Stimulated activated CD4-positive, alpha-beta T cell treated with anti-CD3 and anti-CD28 coated beads, Interleukin-4, amount 100 ng/mL, for 24 hours (primary cell): ENCODE data around the gene FAM131B.
A peak's percentile ranks its signal among the peaks of the same experiment; 100 is the strongest.

Source experiments
- DNase-seq: peaks from one replicate; pipeline ENCODE4 v3.0.0-alpha.2; 2020

The FAM131B gene

DNA sequence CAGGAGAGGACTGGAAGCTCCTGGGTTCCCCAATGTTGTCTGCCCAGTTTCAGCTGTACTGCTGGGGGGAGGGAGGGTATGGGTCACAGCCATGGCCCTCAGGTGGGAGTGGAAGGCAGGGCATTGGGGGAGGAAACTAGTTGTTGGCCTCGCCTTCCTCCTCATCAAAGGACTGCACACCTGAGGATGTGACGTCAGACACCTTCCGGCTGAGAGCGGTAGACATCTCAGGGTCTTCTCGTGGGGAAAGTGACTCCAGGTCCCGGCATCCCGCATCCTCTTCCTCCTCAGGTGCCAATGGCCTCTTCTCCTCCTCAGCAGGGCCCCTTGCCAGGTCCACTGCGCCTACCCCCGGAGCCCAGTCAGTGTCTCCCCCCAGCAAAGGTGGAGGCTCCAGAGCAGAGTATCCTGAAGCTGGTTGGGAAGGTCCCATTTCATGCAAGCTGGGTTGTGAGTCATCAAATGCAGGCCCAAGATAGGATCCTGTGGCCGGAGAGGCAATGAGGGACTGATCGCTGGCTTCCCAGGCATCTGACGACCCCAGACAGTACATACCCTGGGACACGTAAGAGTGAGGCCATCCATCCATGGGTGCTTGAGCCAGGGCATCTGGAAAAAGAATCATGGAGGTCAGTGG is 6.0 kb downstream of the FAM131B start:
- no peak for DNase-seq

DNA sequence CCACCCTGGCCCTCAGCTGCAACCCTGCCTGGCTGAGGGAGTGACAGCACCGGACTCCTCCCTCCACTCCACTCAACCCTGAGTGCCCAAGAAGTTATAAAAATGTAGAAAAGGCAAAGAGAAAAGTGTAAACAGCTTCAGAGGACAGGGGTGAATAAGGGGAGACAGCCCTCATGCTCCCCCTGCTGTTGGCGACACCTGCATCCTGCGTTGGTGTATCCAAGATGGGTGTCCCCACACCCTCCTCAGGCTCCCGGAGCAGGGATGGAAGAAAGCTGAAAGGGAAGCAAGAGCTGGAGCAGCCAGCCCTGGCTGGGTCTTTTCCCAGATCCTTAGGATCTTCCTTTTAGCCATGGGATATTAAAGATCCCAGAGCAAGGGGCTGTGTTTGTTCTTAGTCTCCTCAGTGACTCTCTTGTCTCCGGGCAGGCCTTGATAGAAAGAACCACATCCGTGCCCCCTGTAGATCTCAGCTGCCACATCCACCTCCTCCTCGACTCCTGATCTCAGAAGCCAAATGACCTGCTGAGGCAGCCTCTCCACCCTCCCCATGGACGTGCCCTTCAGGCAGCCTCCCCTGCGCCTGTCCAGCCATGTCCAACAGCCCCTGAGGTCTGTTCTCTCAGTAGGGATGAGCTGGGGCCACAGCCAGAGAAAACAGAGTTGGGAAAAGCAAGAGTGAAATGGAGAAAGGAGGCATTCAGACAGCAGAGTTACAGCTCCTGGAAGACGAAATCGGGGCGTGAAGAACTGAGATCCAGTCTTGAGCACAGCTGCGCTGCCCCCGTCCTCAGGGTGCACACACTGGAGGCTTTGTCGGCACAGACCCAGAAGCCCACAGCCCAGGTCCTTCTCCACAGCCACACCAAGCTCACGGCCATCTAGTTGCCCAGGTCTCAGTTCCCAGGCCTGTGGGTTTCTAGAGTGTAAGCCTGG is 6.8 kb downstream of the FAM131B start:
- DNase-seq: no peak

DNA sequence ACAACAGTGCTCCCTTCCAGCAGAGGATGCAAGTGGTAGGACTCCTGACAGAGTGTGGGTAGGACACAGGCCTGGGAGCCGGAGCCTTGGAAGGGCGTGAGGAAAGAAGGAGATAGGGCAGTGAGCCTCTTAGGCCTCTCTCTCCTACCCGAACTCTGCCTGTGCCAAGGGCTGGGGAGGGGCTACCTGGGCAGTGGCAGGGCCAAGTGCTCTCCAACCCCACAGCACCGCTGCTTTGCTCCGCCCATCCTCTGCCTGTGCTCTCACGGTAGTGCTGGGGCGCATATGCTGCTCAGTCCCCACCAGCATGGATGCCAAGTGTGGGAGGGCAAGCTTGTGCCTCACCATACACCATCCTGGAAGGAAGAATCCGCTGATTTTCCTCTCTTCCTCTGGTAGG is 7.5 kb downstream of the FAM131B start:
- DNase-seq: no peak

DNA sequence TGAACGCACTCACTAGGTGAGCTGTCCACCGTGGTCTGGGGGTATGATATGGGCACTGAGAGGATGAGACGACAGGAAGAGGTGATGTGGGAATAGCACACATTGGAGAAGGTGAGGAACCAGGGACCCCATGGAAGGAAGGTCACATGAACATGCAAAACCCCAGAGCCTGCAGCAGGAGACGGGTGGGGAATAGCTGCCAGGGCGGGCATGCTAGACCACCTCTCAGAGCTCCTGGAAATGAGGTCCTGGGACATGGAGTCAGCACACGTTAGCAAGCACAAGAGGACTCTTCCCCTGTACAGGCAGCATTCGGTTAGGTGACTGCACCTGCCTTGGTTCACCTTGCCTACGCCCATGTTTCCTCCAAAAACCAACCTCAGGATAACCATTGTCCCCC is 8.1 kb downstream of the FAM131B start:
- DNase-seq: no peak

DNA sequence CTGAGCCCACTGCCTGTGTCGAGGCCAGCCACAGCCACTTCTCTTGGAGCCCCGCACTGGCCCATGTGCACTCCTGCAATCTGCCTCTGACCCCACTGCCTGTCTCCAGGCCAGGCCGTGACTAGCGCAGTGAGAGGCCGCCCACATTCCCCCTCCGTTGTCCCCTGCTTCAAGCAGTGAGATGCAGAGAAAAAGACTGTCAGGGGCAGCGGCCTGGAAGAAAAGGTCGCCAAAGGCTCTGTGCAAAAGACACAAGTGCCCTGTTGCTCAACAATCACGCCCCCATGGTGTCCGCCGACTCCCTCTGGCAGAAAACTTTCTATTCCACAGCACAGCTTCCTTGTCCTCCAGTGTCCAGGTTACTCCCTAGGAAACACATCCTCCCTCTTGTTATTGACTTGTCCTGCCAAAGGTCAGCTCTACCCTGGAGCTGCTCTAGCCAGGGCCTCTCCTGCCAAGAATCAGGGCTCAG is 9.9 kb downstream of the FAM131B start:
- DNase-seq: no peak

DNA sequence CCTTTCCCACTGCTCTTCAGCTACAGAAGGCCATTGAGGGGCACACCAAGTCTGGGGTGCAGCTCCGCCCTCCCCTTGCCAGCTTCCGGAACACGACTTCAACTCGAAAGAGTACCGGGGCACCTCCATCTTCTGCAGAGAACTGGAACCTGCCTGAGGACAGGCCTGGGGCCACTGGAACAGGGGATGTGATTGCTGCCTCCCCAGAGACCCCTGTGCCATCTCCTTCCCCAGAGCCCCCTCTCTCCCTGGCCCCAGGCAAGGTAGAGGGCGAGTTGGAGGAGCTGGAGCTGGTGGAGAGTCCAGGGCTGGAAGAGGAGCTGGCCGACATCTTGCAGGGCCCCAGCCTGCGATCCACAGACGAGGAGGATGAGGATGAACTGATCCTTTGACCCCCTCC is 10.9 kb downstream of the FAM131B start:
- no peak for DNase-seq

DNA sequence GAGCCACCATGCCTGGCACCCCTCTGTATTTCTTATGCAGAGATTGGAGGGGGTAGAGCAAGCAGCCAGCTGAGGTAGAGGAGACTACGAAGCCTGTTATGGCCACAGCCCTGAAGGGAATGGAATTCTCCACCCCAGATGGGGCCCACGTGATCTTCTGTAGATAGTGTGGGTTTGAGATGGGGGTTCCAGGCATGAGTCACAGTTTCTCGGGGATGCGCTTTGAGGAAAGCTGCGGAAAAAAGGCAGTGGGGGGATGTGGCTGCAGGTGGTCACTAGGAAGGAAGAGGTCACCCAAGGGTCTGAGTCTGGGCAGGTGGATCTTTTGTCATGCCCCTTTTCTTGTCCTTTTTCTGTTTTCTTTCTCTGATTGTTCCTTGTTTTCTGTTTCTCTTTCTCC is 11.5 kb downstream of the FAM131B start:
- no peak for DNase-seq

DNA sequence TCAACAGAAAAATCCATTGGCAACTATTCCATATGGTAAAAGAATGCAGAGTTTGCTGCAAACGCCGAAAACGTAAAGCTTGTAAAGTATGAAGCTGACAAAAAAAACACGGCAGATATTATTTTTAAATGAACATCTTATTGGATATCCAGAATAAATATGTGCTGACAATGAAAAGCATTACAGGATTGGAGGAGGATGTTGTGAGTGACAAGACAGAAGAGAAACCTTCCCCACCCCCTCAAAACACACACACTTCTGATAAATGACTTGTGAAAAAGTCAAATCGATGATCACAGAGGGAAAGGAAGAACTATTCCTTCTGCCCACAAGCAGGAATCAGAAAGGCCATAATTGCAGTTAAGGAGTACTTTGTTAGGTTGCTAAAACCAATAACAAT is 14.6 kb downstream of the FAM131B start:
- no peak for DNase-seq

DNA sequence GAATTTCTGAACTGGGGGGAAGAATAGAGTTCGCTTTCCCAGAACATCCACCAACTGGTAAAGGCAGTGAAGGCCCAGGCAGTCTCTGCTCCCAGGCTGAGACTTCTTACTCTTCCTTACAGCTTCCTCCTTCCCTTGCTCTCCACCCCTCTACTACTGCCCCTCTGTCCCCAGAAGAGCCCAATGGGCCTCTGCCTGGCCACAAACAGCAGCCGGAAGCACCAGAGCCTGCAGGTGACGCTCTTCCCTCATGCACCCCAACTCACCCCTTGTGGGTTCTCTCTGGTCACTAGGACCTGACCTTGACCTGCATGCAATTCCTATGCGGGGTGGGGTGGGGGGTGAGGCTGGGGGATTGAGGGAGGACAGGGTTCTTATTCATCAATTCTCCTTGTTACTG is 16.5 kb downstream of the FAM131B start:
- DNase-seq: no peak

DNA sequence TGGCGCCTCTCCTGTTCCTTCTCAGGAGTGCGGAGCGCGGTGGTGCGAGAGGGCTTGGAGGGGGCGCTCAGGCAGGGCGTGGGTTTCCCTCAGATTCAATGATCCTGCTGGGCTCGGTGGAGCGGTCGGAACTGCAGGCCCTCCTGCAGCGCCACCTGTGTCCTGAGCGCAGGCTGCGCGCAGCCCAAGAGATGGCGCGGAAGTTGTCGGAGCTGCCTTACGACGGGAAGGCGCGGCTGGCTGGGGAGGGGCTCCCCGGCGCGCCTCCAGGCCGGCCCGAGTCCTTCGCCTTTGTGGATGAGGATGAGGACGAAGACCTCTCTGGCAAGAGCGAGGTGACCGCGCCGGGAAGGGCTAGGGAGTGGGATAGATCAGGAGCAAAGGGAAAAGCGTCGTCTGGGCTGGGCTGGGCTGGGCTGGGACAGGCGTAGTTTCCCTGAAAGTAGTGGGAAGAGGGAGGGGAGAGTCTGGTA is 17.0 kb downstream of the FAM131B start:
- peak; percentile 69 for DNase-seq

DNA sequence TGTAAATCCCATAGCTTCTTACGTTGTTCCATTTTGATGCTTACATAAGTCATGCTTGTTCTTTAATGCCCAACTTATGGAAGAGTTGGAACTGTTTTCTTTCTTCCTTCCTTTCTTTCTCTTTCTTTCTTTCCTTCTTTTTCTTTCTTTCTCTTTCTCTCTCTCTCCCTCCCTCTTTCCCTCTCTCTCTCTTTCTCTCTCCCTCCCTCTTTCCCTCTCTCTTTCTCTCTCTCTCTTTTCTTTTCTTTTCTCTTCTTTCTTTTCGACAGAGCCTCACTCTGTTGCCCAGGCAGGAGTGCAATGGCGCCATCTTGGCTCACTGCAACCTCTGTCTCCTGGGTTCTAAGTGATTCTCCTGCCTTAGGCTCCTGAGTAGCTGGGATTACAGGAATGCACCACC is 18.9 kb downstream of the FAM131B start:
- no peak for DNase-seq

DNA sequence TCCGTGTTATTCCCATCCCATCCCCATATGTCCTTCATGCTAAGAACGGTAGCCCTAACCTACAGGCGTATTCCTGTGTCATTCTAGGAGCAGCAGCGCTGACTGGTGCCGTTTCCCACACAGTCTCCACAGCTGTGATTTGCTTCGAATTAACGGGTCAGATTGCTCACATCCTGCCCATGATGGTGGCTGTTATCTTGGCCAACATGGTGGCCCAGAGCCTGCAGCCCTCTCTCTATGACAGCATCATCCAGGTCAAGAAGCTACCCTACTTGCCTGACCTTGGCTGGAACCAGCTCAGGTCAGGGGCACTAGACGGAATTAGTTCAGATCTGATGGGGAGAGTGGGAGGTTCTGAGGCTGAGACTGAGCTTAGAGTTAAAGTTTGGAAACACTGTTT is 20.7 kb downstream of the FAM131B start:
- DNase-seq: no peak

DNA sequence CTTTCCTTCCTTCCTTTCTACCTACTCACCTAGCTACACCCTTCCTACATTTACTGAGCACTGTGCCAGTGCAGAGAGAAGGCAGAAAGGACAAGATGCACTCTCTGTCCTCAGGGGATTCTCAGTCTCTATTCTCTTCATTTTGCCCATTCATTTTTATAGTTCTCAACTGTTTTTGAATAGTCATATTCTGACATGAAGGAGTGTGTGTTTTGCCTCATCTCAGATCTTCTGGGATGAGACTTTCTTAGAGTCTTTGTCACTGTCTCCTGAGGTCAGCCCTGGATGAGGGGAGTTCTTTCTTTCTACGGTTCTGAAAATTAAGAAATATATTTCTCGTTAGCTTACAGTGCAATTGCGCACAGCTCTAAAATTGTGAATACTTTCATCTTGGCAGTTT is 25.3 kb downstream of the FAM131B start:
- no peak for DNase-seq

DNA sequence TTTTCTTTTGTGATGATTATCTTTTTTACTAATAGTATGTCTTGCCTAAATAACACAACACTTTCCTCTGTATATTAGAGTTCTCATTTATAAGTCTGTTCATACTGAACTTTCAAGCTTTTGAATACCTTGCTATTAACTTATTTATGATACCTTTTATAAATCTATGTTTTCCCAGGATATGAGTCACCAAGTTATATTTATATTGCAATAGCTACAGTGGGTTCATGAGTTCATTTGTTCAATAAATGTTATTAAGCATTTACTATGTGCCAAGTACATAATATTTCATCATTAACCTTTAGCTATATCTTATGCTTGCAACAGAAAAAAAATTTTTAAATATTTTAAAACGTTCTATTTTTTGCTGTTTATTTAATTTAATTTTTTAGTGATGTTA is 28.3 kb downstream of the FAM131B start:
- DNase-seq: no peak

DNA sequence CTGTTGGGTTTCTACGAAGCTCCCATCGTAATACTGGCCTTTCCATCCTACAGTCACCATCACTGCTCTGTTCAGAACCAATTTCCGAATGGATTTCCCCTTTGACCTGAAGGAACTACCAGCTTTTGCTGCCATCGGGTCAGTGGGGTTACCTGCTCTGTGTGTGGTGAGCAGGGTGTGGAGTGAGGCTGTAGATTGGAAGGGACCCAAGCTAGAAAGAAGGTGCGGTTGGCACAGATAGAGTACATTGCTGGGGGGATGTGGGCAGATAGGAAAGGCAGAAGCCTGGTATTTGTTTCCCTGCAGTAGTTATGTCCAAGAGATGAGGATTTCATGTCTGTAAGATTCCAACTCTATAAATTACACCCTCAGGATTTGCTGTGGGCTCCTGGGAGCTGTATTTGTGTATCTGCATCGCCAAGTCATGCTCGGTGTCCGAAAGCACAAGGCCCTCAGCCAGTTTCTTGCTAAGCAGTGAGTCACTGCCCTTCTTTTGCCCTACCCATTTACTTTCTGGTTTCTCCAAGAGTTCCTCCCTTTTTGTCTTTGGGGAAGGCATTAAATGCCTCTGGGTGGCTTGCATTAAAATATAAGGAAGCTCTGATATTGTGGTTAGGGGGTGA is 31.2 kb downstream of the FAM131B start:
- no peak for DNase-seq

DNA sequence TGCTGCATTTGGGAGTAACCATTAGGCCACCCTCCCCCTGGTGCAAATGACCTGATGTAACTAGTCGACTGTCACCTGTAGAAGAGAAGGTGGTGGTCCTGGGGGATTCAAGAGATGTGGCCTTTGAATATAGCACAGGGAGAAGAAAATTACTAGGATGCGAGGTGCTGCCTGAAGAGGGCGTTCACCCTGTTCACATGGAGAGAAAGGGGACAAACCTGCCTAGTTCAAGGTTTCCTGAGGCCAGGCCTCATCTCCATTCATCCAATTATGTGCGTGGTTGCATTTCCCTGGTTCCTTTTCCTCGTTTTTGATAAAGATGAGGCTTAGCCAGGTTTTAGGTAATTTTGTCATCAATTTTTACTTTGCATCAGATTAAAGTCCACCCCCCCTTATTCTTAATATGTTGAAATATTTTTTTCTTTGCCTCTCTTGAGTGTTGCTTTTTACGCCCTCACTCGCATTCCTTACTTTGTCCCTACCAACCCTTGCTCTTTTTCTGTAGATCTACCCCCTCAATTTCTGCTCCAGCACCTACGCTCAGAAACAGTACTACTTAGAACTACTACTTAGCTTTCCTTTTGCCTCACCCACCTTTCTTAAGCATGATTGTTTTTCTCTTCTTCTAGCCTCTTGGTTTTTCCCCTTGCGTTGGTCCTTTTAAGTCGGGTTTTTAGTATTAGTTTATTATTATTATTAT is 32.9 kb downstream of the FAM131B start:
- DNase-seq: no peak

DNA sequence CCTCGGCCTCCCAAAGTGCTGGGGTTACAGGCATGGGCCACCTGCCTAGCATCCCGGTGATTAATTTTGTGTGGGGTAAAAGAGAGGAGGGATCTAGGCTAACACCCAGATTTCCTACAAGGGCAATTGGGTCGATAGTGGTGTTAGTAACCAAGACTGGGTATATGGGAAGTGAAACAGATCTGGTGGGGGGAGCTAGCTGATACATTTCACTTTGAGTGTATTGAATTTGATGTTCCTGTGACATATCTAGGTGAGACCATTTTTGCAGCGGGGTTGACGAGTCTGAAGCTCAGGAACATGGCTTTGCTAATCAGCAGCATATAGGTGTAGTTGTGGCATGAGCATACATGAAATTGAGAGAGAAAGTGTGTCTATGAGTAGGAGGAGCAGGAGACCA is 34.6 kb downstream of the FAM131B start:
- DNase-seq: no peak

DNA sequence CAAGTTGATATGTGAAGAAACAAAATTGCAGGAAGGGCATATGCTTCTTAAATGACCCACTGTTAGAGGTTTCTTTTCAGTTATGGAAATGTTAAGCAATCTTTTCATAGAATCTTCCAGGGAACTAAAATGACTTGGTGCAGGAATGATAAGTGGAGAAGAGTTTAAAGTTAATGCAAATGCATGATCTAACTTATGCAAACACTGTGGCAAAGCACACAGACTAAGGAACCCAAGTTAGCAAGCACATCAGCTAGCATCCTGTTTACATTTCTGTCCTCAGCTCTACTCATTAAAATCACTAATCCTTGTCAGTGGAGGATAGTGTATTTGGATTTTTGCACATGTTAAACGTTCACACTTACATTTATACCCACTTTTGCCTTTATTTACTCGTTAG is 37.3 kb downstream of the FAM131B start:
- no peak for DNase-seq

DNA sequence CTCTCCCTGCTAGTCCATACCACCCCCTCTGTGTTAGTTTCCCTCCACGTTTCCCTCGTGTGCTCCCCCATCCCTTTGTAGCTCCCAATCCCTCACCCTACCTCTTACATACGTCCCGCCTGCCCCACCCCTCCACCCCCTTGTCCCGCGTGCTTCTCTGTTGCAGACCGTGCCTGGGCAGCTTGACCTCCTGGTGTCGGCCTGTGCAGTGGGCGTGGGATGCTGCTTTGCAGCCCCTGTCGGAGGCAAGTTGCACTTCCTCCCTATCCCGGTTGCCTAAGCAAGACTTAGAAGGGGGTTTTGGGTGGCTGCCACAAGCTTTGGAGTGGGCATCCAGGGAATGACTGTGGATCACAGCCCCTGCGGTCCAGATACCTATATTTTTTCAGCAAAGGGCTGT is 38.9 kb downstream of the FAM131B start:
- DNase-seq: no peak

DNA sequence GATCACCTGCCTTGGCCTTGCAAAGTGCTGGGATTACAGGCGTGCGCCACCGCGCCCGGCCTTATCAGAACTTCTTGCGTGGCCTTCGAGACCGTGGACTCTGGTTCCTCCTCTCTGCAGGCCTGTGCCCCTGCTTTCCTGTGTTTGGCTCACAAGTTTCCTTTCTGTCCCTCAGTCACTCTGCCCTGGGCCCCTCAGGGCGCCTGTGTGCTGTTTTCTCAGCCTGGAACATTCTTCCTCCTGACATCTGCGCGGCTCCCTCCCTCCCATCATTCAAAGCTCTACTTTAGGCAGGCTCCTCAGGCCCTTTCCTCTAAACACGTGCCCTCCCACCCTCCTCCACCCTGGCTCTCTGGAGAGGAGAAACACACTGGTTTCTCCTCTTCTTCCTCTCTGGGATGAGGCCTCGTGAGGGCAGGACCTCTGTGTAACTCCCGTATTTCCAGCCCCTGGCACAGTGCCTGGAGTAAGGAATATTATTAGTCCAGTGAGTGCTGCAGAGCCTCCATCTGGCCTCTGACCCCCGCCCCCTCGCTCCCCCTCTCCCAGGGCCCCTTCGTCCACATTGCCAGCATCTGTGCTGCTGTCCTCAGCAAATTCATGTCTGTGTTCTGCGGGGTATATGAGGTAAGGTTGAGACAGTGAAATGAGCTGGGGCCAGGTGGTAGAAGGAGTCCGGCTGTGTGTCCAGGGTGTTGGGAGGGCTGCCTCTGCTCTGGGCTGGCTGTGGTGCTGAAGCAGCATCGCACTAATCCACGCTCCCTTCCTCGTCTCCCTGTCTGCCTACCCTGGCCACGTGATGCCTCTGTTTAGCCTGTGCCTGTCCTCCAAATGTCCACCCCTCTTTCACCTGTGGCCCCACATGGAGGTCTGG is 39.5 kb downstream of the FAM131B start:
- no peak for DNase-seq

DNA sequence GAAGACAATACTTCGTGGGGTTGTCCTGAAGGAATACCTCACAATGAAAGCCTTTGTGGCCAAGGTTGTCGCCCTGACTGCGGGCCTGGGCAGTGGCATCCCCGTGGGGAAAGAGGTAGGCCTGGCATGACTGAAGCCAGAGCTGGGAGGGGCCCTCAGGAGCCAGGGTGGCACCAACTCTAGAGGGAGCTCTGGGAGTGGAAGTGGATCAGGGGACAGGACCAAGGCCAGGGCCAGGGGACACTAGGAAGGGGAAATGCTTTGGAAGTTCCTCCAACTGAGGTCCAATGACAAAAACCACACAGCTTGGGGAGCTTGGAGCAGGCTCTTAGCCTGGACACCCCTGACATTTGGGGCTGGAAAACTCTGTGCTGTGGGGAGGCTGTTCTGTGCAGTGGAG is 40.8 kb downstream of the FAM131B start:
- no peak for DNase-seq

DNA sequence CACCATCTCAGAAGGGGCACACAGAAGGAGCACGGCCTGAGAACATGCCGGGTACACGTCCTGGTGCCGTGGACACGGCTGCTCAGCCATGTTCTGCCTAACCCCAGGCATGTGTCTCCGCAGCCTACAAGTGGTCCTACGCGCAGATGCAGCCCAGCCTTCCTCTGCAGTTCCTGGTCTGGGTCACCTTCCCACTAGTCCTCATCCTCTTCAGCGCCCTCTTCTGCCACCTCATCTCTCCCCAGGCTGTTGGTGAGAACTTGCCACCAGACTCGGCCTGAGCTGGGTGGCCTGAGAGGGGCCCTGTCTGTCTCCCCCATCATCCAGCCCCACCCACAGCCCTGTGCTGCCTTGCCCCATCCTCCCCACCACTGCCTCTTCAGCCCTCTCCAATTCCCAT is 41.3 kb downstream of the FAM131B start:
- no peak for DNase-seq
